Fibroblast of lung (primary cell): ENCODE data around the gene INIP.
"Not testable (repeated sequence)": the region's sequence is repeated elsewhere in the genome, so short reads cannot be mapped to it uniquely, and the experiment has no call there.

Experiments
- CTCF ChIP-seq, 2 donors: IDR thresholded peaks in 1 of 2; conservative IDR thresholded peaks in 1 of 2; 1 replicate in 1 of 2; 2 replicates in 1 of 2; pipeline ENCODE4 v1.5.1; 2011 to 2012; ENCODE audit warnings: low read length in 2 of 2, control low read depth in 1 of 2, inconsistent platforms in 1 of 2, low read depth in 1 of 2, mild to moderate bottlenecking in 1 of 2
- EZH2 ChIP-seq: IDR thresholded peaks from 2 replicates; pipeline ENCODE4 v1.5.1; 2012; ENCODE audit warnings: low read length, control low read depth, mild to moderate bottlenecking; ENCODE audit errors: missing control alignments

GRCh38 chr9:112722749-112723148 lies 4.8 kb upstream of the INIP start:
- TF ChIP-seq CTCF (conservative IDR thresholded peaks at IDR 0.05 in 1 of 2, IDR thresholded peaks at IDR 0.05 in 1 of 2; ENCODE audit: low read depth in 1 of 2, low read length in 2 of 2); EZH2: not testable (repeated sequence)
